HEK293T (cell line): ENCODE measurements around the gene ZIC3.

Experiments used
- LEF1 ChIP-seq: fragments of 450-650 bp; IDR thresholded peaks from 2 replicates; pipeline ENCODE4 v1.6.1; 2017; ENCODE audit warnings: mild to moderate bottlenecking, borderline replicate concordance
- SP1 ChIP-seq: fragments of 450-650 bp; IDR thresholded peaks from 2 replicates; pipeline ENCODE4 v1.6.1; 2017
- SUZ12 ChIP-seq: fragments of 450-650 bp; IDR thresholded peaks from 2 replicates; pipeline ENCODE4 v1.6.1; 2016; ENCODE audit warnings: mild to moderate bottlenecking
- TARDBP ChIP-seq: fragments of 450-650 bp; IDR thresholded peaks from 2 replicates; pipeline ENCODE4 v1.6.1; 2016
- ZNF384 ChIP-seq: fragments of 450-650 bp; IDR thresholded peaks from 2 replicates; pipeline ENCODE4 v1.6.1; 2016

GRCh38 chrX:137573324-137574101 is 7.6 kb downstream of the ZIC3 start:
- TF ChIP-seq SUZ12 (no peak), SP1 (no peak), LEF1 (no peak), TARDBP (no peak), ZNF384 (no peak)
